GM20431 (cell line): Measurements from ENCODE around the gene ARHGAP8.

Source experiments
- in situ Hi-C: fragments of 300-500 bp; cut with MseI, MboI; formaldehyde crosslinking; loops from one replicate; pipeline ENCODE4 v1.15.0; 2020; ENCODE audit warnings: low sequenced_read_pairs; ENCODE audit not compliant: unreplicated experiment

ARHGAP8 gene

GRCh38 chr22:44819966-44820631 is 67.7 kb downstream of the ARHGAP8 start:
- in situ Hi-C loops = no loop called here

GRCh38 chr22:44821741-44822475 is 69.5 kb downstream of the ARHGAP8 start:
- in situ Hi-C loops = no loop called here

- in situ Hi-C loops = no loop called here
These were observed 70.2 kb downstream of the ARHGAP8 start for GRCh38 chr22:44822534-44822933.

GRCh38 chr22:44823396-44823795 is 71.0 kb downstream of the ARHGAP8 start:
- in situ Hi-C loops = no loop called here

- in situ Hi-C loops = no loop called here
These were observed 71.4 kb downstream of the ARHGAP8 start for GRCh38 chr22:44823806-44824205.

GRCh38 chr22:44824271-44824670 is 71.9 kb downstream of the ARHGAP8 start:
- in situ Hi-C loops = no loop called here

GRCh38 chr22:44825310-44826150 is 73.2 kb downstream of the ARHGAP8 start:
- in situ Hi-C loops = loop anchor here (25.0 kb wide), 1 partner anchor 262 kb away; no protein-coding TSS in a partner anchor

GRCh38 chr22:44827666-44828190 is 75.4 kb downstream of the ARHGAP8 start:
- in situ Hi-C loops = loop anchor here (25.0 kb wide), 1 partner anchor 260 kb away; no protein-coding TSS in a partner anchor

- in situ Hi-C loops = loop anchor here (25.0 kb wide), 1 partner anchor 259 kb away; no protein-coding TSS in a partner anchor
These were observed 75.8 kb downstream of the ARHGAP8 start for GRCh38 chr22:44828193-44828592.

GRCh38 chr22:44831885-44832284 is 79.5 kb downstream of the ARHGAP8 start:
- in situ Hi-C loops = loop anchor here (25.0 kb wide), 1 partner anchor 255 kb away; no protein-coding TSS in a partner anchor

- in situ Hi-C loops = loop anchor here (25.0 kb wide), 1 partner anchor 253 kb away; no protein-coding TSS in a partner anchor
These were observed 81.7 kb downstream of the ARHGAP8 start for GRCh38 chr22:44834065-44834464.

- in situ Hi-C loops = loop anchor here (25.0 kb wide), 1 partner anchor 250 kb away; no protein-coding TSS in a partner anchor
These were observed 85.1 kb downstream of the ARHGAP8 start for GRCh38 chr22:44837481-44837880.

- in situ Hi-C loops = loop anchor here (25.0 kb wide), 1 partner anchor 249 kb away; no protein-coding TSS in a partner anchor
These were observed 86.1 kb downstream of the ARHGAP8 start for GRCh38 chr22:44838316-44839016.

GRCh38 chr22:44839061-44839460 is 86.7 kb downstream of the ARHGAP8 start:
- in situ Hi-C loops = loop anchor here (25.0 kb wide), 1 partner anchor 248 kb away; no protein-coding TSS in a partner anchor

- in situ Hi-C loops = loop anchor here (25.0 kb wide), 1 partner anchor 248 kb away; no protein-coding TSS in a partner anchor
These were observed 87.3 kb downstream of the ARHGAP8 start for GRCh38 chr22:44839721-44840120.

GRCh38 chr22:44840611-44841322 is 88.4 kb downstream of the ARHGAP8 start:
- in situ Hi-C loops = loop anchor here (25.0 kb wide), 1 partner anchor 247 kb away; no protein-coding TSS in a partner anchor

- in situ Hi-C loops = loop anchor here (25.0 kb wide), 1 partner anchor 245 kb away; no protein-coding TSS in a partner anchor
These were observed 90.0 kb downstream of the ARHGAP8 start for GRCh38 chr22:44842417-44842816.

- in situ Hi-C loops = loop anchor here (25.0 kb wide), 1 partner anchor 242 kb away; no protein-coding TSS in a partner anchor
These were observed 92.8 kb downstream of the ARHGAP8 start for GRCh38 chr22:44845191-44845590.
